Kidney epithelial cell (primary cell): Measurements from ENCODE around the gene ZNF557. TPM values are rescaled to one million over a fixed set of nuclear protein-coding genes. Genes with fewer than 3 reads are reported as not detected.

ENCODE experiments used
- total RNA-seq: library from RNA; depleted of rRNA; stranded (reverse); fragments of >200 nt; gene quantifications from 2 replicates; pipeline ENCODE4 v1.2.3, GENCODE V29; 2015

The ZNF557 gene
- total RNA-seq, 1 donor from 2014 or later = 10.9 TPM

Other genes with a start within 250 kb of the ZNF557 start
- gene ADGRE1, start 182.1 kb upstream of the ZNF557 start, total RNA-seq = not detected in 2 replicates
- not detected in 2 replicates for gene MBD3L2B, start 48.3 kb upstream of the ZNF557 start, total RNA-seq
- not detected in 2 replicates for gene MBD3L5, start 39.1 kb upstream of the ZNF557 start, total RNA-seq
- gene MBD3L4, start 29.5 kb upstream of the ZNF557 start, total RNA-seq = not detected in 2 replicates
- gene MBD3L2, start 20.4 kb upstream of the ZNF557 start, total RNA-seq = not detected in 2 replicates
- gene MBD3L3, start 11.0 kb upstream of the ZNF557 start, total RNA-seq = not detected in 2 replicates
- 15.5 and 23.1 TPM in 2 replicates for gene INSR, start 224.7 kb downstream of the ZNF557 start, total RNA-seq